Esophagus muscularis mucosa (tissue), 4 donors: ENCODE data around the gene BZW2. TPM values are rescaled to one million over a fixed set of nuclear protein-coding genes. Genes with fewer than 3 reads are reported as not detected.

Experiments
- DNase-seq: peaks from one replicate; pipeline ENCODE4 v3.0.0-alpha.2; 2017; ENCODE audit errors: extremely low spot score
- H3K27ac ChIP-seq, 4 donors: fragments of 200-600 bp; sonication (generic); replicated peaks in 1 of 4; 1 replicate in 3 of 4; 2 replicates in 1 of 4; pipeline ENCODE4 v1.5.1; 2016 to 2019; ENCODE audit warnings: mild to moderate bottlenecking in 1 of 4
- H3K27me3 ChIP-seq, 4 donors: fragments of 200-600 bp; sonication (generic); one replicate each; pipeline versions ENCODE4 v1.5.1 to v1.6.0; 2016 to 2019
- H3K36me3 ChIP-seq, 4 donors: fragments of 200-600 bp; sonication (generic); one replicate each; pipeline ENCODE4 v1.5.1; 2016 to 2019
- H3K4me1 ChIP-seq, 4 donors: fragments of 200-600 bp; sonication (generic); one replicate each; pipeline ENCODE4 v1.5.1; 2016 to 2019
- H3K4me3 ChIP-seq, 4 donors: fragments of 200-600 bp; sonication (generic); 1 replicate in 2 of 4; 2 replicates in 2 of 4; pipeline ENCODE4 v1.5.1; 2016 to 2019; ENCODE audit warnings: mild to moderate bottlenecking in 4 of 4, moderate library complexity in 1 of 4
- H3K9me3 ChIP-seq, 4 donors: fragments of 200-600 bp; sonication (generic); 1 replicate in 3 of 4; 2 replicates in 1 of 4; pipeline ENCODE4 v1.5.1; 2016 to 2019
- EP300 ChIP-seq: sonication (generic); formaldehyde crosslinking; IDR thresholded peaks from one replicate; pipeline ENCODE4 v1.6.1; 2017; ENCODE audit warnings: antibody characterized with exemption
- POLR2A ChIP-seq: fragments of 450-650 bp; IDR thresholded peaks from one replicate; pipeline ENCODE4 v1.6.1; 2017; ENCODE audit warnings: antibody characterized with exemption, moderate library complexity, mild to moderate bottlenecking, low read depth
- POLR2AphosphoS5 ChIP-seq, 2 donors: sonication (generic); formaldehyde crosslinking; IDR thresholded peaks; one replicate each; pipeline ENCODE4 v1.6.1; 2017; ENCODE audit warnings: antibody characterized with exemption in 2 of 2
- WGBS: methylation state at CpG from one replicate; pipeline ENCODE4 v1.1.5; 2018; 5-methylcytosine and 5-hydroxymethylcytosine counted together
- intact Hi-C: fragments of 100-400 bp; cut with DNase I; formaldehyde crosslinking; loops from one replicate; pipeline ENCODE4 v1.15.1; 2023
- total RNA-seq, 4 donors: library from RNA; depleted of rRNA; stranded (reverse); fragments of >200 nt; gene quantifications; one replicate each; pipeline versions ENCODE4 v1.1.0 to v1.2.1, GENCODE V29; 2016
- TF ChIP-seq, protein P1 (sequence below), 3 experiments: fragments of 200-600 bp in 2 of 3; fragments of 450-650 bp in 1 of 3; sonication (generic) in 2 of 3; IDR thresholded peaks; one replicate each; pipeline ENCODE4 v1.5.1; 2017 to 2019; ENCODE audit warnings: antibody characterized with exemption in 3 of 3, mild to moderate bottlenecking in 2 of 3, moderate library complexity in 1 of 3

Gene BZW2
- total RNA-seq, 4 donors from 2014 or later: 48.1 to 73.9 (median 62.4) TPM

DNA sequence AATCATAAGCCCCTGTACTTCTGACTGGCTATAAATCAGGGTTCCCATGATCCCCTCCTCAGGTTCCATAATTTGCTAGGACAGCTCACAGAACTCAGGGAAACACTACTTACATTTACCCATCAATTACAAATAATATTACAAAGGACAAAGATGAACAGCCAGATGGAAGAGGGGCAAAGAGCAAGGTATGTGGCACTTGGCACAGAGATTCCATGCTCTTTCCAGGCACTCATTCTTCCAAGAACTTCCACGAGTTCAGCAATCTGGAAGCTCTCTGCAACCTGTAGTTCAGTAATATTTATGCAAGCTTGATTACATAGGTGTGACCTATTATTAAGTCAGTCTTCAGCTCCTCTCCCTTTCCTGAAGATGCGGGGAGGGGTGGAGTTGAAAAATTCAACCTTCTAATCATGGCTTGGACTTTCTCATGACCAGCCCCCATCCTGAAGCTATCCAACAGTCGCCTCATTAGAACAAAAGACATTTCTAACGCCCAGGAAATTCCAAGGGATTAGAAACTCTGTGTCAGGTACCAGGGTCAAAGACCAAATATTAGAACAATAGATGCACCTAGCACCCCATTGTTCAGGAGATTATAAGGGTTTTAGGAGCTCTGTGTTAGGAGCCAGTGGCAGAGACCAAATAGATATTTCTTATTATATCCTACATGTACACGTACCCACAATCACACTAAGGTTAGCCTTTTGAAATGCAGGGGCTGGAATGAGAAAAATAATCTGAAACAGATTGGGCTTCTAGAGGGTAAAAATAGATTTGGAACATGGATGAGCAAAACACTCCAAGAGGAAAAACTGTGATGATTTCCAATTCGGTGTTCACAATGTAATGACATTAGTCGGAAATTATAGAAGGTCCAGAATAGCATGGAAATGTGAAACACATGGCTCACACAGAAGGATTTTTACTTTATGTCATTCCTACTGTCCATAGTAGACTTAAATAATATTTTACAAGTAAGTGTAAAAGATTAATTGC lies 7.4 kb upstream of the BZW2 start:
- intact Hi-C loops: loop anchor here (10.0 kb wide), 1 partner anchor 666 kb away; no protein-coding TSS in a partner anchor
- Histone ChIP-seq H3K36me3 (peaks cover 0 to 3% (median 0%) of the 10 kb centered on the region in 4 donors), H3K27ac (peak overlapping the region; percentile 39 to 67 (median 56)), H3K27me3 (no peaks in the 10 kb centered on the region), H3K9me3 (no peaks in the 10 kb centered on the region), H3K4me1 (peaks cover 51 to 91% (median 87%) of the 10 kb centered on the region in 4 donors), H3K4me3 (no peak overlapping the region)
- no peak for TF ChIP-seq EP300
- no peak for TF ChIP-seq POLR2AphosphoS5 (IDR thresholded peaks at IDR 0.05)
- TF ChIP-seq POLR2A: no peak
- TF ChIP-seq, protein P1, sequence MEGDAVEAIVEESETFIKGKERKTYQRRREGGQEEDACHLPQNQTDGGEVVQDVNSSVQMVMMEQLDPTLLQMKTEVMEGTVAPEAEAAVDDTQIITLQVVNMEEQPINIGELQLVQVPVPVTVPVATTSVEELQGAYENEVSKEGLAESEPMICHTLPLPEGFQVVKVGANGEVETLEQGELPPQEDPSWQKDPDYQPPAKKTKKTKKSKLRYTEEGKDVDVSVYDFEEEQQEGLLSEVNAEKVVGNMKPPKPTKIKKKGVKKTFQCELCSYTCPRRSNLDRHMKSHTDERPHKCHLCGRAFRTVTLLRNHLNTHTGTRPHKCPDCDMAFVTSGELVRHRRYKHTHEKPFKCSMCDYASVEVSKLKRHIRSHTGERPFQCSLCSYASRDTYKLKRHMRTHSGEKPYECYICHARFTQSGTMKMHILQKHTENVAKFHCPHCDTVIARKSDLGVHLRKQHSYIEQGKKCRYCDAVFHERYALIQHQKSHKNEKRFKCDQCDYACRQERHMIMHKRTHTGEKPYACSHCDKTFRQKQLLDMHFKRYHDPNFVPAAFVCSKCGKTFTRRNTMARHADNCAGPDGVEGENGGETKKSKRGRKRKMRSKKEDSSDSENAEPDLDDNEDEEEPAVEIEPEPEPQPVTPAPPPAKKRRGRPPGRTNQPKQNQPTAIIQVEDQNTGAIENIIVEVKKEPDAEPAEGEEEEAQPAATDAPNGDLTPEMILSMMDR (IDR thresholded peaks at IDR 0.05): no peak
- no peak for DNase-seq
- 50% methylated on average over 7 of the region's 7 CpGs for WGBS

GRCh38 chr7:16644157-16644556 lies 1.8 kb upstream of the BZW2 start:
- 70% methylated on average over 4 of the region's 4 CpGs for WGBS
- intact Hi-C loops: no loop called here
- H3K27ac ChIP-seq: peak overlapping the region; percentile 90 to 94 (median 92)

DNA sequence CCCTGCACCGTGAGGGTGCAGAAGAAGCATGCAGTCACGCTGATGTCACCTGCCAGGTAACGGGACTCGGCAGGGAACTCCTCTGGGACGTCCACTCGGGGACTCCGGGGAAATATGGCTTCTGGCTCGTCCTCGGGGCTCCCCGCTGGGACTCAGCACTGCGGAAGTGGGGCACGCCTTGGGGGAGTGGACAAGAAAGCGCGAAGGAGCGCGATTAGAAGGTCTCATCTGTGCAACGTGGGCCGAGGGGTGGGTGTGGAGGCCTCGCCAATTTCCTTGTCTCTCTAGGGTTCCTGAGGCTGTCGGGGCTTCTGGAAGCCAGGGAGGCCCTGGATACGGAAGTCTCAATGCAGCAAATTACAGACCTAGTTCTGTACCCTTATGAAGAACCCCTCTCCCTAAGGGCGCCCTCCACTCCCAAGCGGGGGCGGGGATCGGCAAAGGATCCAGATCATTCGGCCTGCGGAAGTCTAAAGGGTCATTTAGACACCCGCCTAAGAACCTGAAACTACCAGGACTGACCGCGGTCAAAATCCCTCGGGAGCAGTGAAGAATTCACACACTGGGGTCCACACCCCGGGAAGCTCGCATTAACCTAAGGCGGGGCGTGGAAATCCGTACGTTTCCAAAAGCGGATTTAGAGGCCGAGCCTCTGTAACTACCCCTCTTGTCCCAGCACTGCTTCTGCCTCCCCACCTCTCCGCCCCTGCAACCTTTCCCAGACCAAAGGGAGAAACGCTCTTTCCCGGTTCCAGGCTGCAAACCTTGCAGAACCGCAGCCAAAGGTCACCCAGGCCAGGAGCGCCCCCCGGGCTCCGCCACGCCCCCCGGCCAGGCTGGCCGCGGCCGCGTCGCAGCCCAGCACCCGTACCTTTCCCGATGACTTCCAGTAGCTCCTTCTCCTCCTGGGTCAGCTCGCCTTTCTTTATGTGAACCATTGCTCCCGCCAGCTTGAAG lies 1.1 kb upstream of the BZW2 start:
- no peaks in the 10 kb centered on the region for H3K27me3 ChIP-seq
- H3K4me1 ChIP-seq: peaks cover 29 to 75% (median 69%) of the 10 kb centered on the region in 4 donors
- intact Hi-C loops: no loop called here
- no peaks in the 10 kb centered on the region for H3K36me3 ChIP-seq
- H3K4me3 ChIP-seq: peak overlapping the region; percentile 72 to 93 (median 84)
- H3K9me3 ChIP-seq: no peaks in the 10 kb centered on the region
- 0% methylated on average over 50 of the region's 57 CpGs for WGBS
- H3K27ac ChIP-seq: peak overlapping the region; percentile 90 to 94 (median 92)
- no peak for DNase-seq
- TF ChIP-seq POLR2AphosphoS5 (IDR thresholded peaks at IDR 0.05): peak; percentile 12 to 38
- TF ChIP-seq, protein P1 (IDR thresholded peaks at IDR 0.05): no peak
- TF ChIP-seq POLR2A: no peak

More at GRCh38 chr7:16644157-16644556, 1.8 kb upstream of the BZW2 start:
- Histone ChIP-seq H3K4me1 (peaks cover 34 to 71% (median 65%) of the 10 kb centered on the region in 4 donors), H3K27me3 (no peaks in the 10 kb centered on the region), H3K4me3 (peak overlapping the region; percentile 72 to 93 (median 84)), H3K9me3 (no peaks in the 10 kb centered on the region), H3K36me3 (no peaks in the 10 kb centered on the region)
- DNase-seq: no peak
- TF ChIP-seq, protein P1 (IDR thresholded peaks at IDR 0.05): no peak
- TF ChIP-seq POLR2AphosphoS5 (IDR thresholded peaks at IDR 0.05): no peak
- TF ChIP-seq EP300: no peak
- TF ChIP-seq POLR2A: no peak

DNA sequence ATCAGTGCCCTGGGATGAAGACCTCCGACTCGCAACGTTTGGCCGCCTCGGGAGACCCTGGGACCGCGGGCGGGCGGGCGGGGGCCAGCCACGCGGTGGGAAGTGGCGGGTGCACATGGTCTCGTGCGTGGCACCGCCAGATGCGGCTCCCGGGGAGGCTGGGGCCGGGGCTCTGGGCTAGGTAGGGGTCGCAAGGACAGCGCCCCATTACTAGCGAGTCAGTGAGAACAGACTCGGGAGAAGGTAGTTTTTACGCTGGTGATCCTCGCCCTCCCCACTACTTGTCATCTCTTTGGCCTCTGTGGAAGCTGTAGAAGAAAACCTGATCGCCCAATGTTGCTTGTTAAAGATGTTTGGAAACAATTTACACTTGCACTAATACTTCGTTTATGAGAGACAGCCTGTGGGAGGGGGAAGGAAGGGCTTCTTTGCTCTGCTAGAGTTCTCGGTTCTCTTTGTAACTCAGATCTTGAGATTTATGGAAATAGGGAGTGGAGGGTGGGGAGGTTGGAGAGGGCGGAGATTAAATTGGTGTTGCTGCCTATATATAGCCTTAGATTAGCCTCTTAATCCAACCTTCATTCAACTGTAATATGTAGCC lies 591 bp downstream of the BZW2 start:
- Histone ChIP-seq H3K4me1 (peaks cover 29 to 75% (median 73%) of the 10 kb centered on the region in 4 donors), H3K27ac (peak overlapping the region; percentile 90 to 94 (median 92)), H3K4me3 (peak overlapping the region; percentile 72 to 93 (median 84)), H3K27me3 (no peaks in the 10 kb centered on the region), H3K9me3 (no peaks in the 10 kb centered on the region), H3K36me3 (no peaks in the 10 kb centered on the region)
- 0% methylated on average over 4 of the region's 29 CpGs for WGBS
- DNase-seq: no peak
- intact Hi-C loops: no loop called here
- TF ChIP-seq EP300 (no peak), POLR2AphosphoS5 (IDR thresholded peaks at IDR 0.05) (no peak)
